Measurements from ENCODE around the gene RAB37.

DNA sequence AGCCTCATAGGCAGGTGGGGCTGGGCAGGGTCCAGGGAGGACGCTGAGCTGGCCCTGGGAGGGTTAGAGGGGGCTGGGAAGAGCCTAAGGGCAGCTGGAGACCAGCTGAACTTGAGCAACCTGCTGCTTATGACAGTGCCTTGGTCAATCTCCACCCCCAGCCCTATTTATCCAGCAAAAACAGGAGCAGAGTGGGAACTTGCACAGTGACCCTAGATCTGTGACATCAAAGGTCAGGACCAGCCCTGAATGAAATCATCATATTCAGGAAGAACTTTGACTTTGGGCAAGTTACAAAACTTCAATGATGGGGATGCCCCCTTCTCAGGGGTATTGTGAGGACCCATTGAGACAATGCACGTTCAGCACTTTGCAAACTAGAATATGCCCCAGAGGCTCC, 33.7 kb upstream of the RAB37 start:
- TF ChIP-seq POLR2AphosphoS5 (IDR thresholded peaks at IDR 0.05; ENCODE audit: low read depth, low read length): no peak
- no peak for TF ChIP-seq TCF12 (IDR thresholded peaks at IDR 0.05)
- no peak for TF ChIP-seq RFX5 (IDR thresholded peaks at IDR 0.05; ENCODE audit: low read length)
- TF ChIP-seq TAF1 (IDR thresholded peaks at IDR 0.05; ENCODE audit: borderline replicate concordance, low read depth, low read length): no peak
- TF ChIP-seq, protein P1, sequence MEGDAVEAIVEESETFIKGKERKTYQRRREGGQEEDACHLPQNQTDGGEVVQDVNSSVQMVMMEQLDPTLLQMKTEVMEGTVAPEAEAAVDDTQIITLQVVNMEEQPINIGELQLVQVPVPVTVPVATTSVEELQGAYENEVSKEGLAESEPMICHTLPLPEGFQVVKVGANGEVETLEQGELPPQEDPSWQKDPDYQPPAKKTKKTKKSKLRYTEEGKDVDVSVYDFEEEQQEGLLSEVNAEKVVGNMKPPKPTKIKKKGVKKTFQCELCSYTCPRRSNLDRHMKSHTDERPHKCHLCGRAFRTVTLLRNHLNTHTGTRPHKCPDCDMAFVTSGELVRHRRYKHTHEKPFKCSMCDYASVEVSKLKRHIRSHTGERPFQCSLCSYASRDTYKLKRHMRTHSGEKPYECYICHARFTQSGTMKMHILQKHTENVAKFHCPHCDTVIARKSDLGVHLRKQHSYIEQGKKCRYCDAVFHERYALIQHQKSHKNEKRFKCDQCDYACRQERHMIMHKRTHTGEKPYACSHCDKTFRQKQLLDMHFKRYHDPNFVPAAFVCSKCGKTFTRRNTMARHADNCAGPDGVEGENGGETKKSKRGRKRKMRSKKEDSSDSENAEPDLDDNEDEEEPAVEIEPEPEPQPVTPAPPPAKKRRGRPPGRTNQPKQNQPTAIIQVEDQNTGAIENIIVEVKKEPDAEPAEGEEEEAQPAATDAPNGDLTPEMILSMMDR (IDR thresholded peaks at IDR 0.05): no peak
- no peak for TF ChIP-seq RAD21 (IDR thresholded peaks at IDR 0.05; ENCODE audit: low read length)
- TF ChIP-seq FOSL2 (IDR thresholded peaks at IDR 0.05; ENCODE audit: borderline replicate concordance, low read depth): no peak
- TF ChIP-seq YY1 (IDR thresholded peaks at IDR 0.05; ENCODE audit: low read depth): no peak
- TF ChIP-seq EZH2phosphoT487 (IDR thresholded peaks at IDR 0.05; ENCODE audit: borderline replicate concordance, low read depth): no peak

All from SK-N-SH (cell line).